KOPT-K1 (cell line): ENCODE results near the gene BCR.

Experiments used
- H3K27ac ChIP-seq: fragments of 200-600 bp; sonication (generic); 2 replicates; pipeline ENCODE4 v1.5.1; 2016; ENCODE audit warnings: antibody characterized with exemption, mild to moderate bottlenecking, low read depth, low read length; ENCODE audit not compliant: poor library complexity, severe bottlenecking
- H3K36me3 ChIP-seq: fragments of 200-600 bp; sonication (generic); 2 replicates; pipeline ENCODE4 v1.5.1; 2017; ENCODE audit warnings: antibody characterized with exemption, mild to moderate bottlenecking, low read length, moderate library complexity; ENCODE audit not compliant: insufficient read depth
- H3K9me3 ChIP-seq: fragments of 200-600 bp; sonication (generic); 2 replicates; pipeline ENCODE4 v1.5.1; 2017; ENCODE audit warnings: antibody characterized with exemption, low read length, mild to moderate bottlenecking; ENCODE audit not compliant: insufficient read depth, poor library complexity, severe bottlenecking

BCR gene

GRCh38 chr22:23264610-23265367 is 84.5 kb downstream of the BCR start:
- H3K27ac ChIP-seq = no peak overlapping the region
- peaks cover 92% of the 10 kb centered on the region; the same call in 1 of the 2 replicates for H3K36me3 ChIP-seq
- no peaks in the 10 kb centered on the region for H3K9me3 ChIP-seq

- Histone ChIP-seq H3K9me3 (no peaks in the 10 kb centered on the region), H3K36me3 (peaks cover 92% of the 10 kb centered on the region; the same call in 1 of the 2 replicates), H3K27ac (no peak overlapping the region)
These were observed 85.0 kb downstream of the BCR start for GRCh38 chr22:23265368-23265700.

- peaks cover 92% of the 10 kb centered on the region; the same call in 1 of the 2 replicates for H3K36me3 ChIP-seq
- H3K27ac ChIP-seq = no peak overlapping the region
These were observed 86.5 kb downstream of the BCR start for GRCh38 chr22:23266780-23267179.

GRCh38 chr22:23267226-23268043 is 87.1 kb downstream of the BCR start:
- Histone ChIP-seq H3K27ac (no peak overlapping the region), H3K36me3 (peaks cover 92% of the 10 kb centered on the region; the same call in 1 of the 2 replicates), H3K9me3 (no peaks in the 10 kb centered on the region)

More at GRCh38 chr22:23266780-23267179, 86.5 kb downstream of the BCR start:
- no peaks in the 10 kb centered on the region for H3K9me3 ChIP-seq

- Histone ChIP-seq H3K36me3 (peaks cover 92% of the 10 kb centered on the region; the same call in 1 of the 2 replicates), H3K27ac (no peak overlapping the region)
These were observed 87.9 kb downstream of the BCR start for GRCh38 chr22:23268139-23268712.

GRCh38 chr22:23268877-23269276 is 88.6 kb downstream of the BCR start:
- H3K36me3 ChIP-seq = peaks cover 92% of the 10 kb centered on the region; the same call in 1 of the 2 replicates
- H3K9me3 ChIP-seq = no peaks in the 10 kb centered on the region
- no peak overlapping the region for H3K27ac ChIP-seq

More at GRCh38 chr22:23268139-23268712, 87.9 kb downstream of the BCR start:
- no peaks in the 10 kb centered on the region for H3K9me3 ChIP-seq

GRCh38 chr22:23269441-23270211 is 89.3 kb downstream of the BCR start:
- H3K27ac ChIP-seq = no peak overlapping the region
- H3K36me3 ChIP-seq = peaks cover 91% of the 10 kb centered on the region; the same call in 1 of the 2 replicates
- no peaks in the 10 kb centered on the region for H3K9me3 ChIP-seq

- Histone ChIP-seq H3K36me3 (peaks cover 90% of the 10 kb centered on the region), H3K9me3 (no peaks in the 10 kb centered on the region), H3K27ac (no peak overlapping the region)
These were observed 90.0 kb downstream of the BCR start for GRCh38 chr22:23270212-23270733.

- Histone ChIP-seq H3K9me3 (no peaks in the 10 kb centered on the region), H3K36me3 (peaks cover 90% of the 10 kb centered on the region), H3K27ac (no peak overlapping the region)
These were observed 90.7 kb downstream of the BCR start for GRCh38 chr22:23270798-23271596.

GRCh38 chr22:23271597-23271908 is 91.2 kb downstream of the BCR start:
- Histone ChIP-seq H3K36me3 (peaks cover 90% of the 10 kb centered on the region), H3K27ac (no peak overlapping the region), H3K9me3 (no peaks in the 10 kb centered on the region)

GRCh38 chr22:23272371-23272770 is 92.1 kb downstream of the BCR start:
- peaks cover 85% of the 10 kb centered on the region for H3K36me3 ChIP-seq
- H3K27ac ChIP-seq = no peak overlapping the region
- no peaks in the 10 kb centered on the region for H3K9me3 ChIP-seq

GRCh38 chr22:23272834-23273233 is 92.5 kb downstream of the BCR start:
- no peaks in the 10 kb centered on the region for H3K9me3 ChIP-seq
- no peak overlapping the region for H3K27ac ChIP-seq
- peaks cover 85% of the 10 kb centered on the region for H3K36me3 ChIP-seq

GRCh38 chr22:23273445-23274145 is 93.3 kb downstream of the BCR start:
- peaks cover 84% of the 10 kb centered on the region for H3K36me3 ChIP-seq
- no peak overlapping the region for H3K27ac ChIP-seq

More at GRCh38 chr22:23273445-23274145, 93.3 kb downstream of the BCR start:
- no peaks in the 10 kb centered on the region for H3K9me3 ChIP-seq
